Motor neuron (in vitro differentiated cells): Measurements from ENCODE around the gene RFC2. TPM values are rescaled to one million over a fixed set of nuclear protein-coding genes. Genes with fewer than 3 reads are reported as not detected.

Experiments used
- ATAC-seq, 8 experiments: fragments of 200-7000 bp; cut with Tn5 transposase; replicated peaks in 6 of 8; 2 replicates each; pipeline ENCODE4 v1.8.0; 2021; ENCODE audit warnings: mild to moderate bottlenecking in 8 of 8, moderate library complexity in 8 of 8
- H3K27ac ChIP-seq, 2 donors: fragments of 250-450 bp; sonication (Bioruptor Pico); 2 replicates each; pipeline ENCODE4 v1.9.0; 2021; ENCODE audit warnings: antibody characterized with exemption in 2 of 2, mild to moderate bottlenecking in 2 of 2, moderate library complexity in 1 of 2
- H3K4me1 ChIP-seq, 2 donors: fragments of 250-450 bp; sonication (Bioruptor Pico); replicated peaks in 1 of 2; 2 replicates each; pipeline ENCODE4 v1.6.1; 2021; ENCODE audit warnings: antibody characterized with exemption in 2 of 2, mild to moderate bottlenecking in 2 of 2, moderate library complexity in 1 of 2
- H3K4me3 ChIP-seq, 5 donors: fragments of 250-450 bp; sonication (Bioruptor Pico); 2 replicates each; pipeline ENCODE4 v1.9.0; 2021; ENCODE audit warnings: antibody characterized with exemption in 5 of 5, mild to moderate bottlenecking in 5 of 5, moderate library complexity in 4 of 5
- WGBS, 10 experiments: fragments of 450-650 bp; shearing (Covaris generic); methylation state at CpG; one replicate each; pipeline ENCODE4 v1.0.0; 2022; 5-methylcytosine and 5-hydroxymethylcytosine counted together
- in situ Hi-C, 9 experiments: fragments of 400-800 bp; cut with MboI; loops; one replicate each; pipeline ENCODE4 v1.15.0; 2021; ENCODE audit warnings: low sequenced_read_pairs in 9 of 9, low pct_unique_long_range_greater_than_20kb in 2 of 9; ENCODE audit not compliant: unreplicated experiment in 9 of 9
- total RNA-seq, 8 experiments: library from RNA; unstranded; fragments of 300-600 nt; gene quantifications; 2 replicates each; pipeline versions ENCODE4 v1.2.3 to v1.2.4, GENCODE V29; 2022

Gene RFC2
- total RNA-seq, 8 experiments from 2014 or later = 10.3 to 53.0 (median 18.7) TPM

- Histone ChIP-seq H3K4me3 (no peak overlapping the region), H3K27ac (no peak overlapping the region), H3K4me1 (peaks cover 0 to 2% of the 10 kb centered on the region in 2 donors)
- peak in 3 of 8 experiments; percentile 64 to 71 (median 69) for ATAC-seq
- WGBS, 10 experiments = 50 to 100% (median 85%) methylated on average over 1 to 6 of the region's 11 CpGs; no CpG with 5 or more reads in 2 of the 10 experiments
- in situ Hi-C loops = loop anchor here in 1 of 9 experiments (25.0 kb wide), 1 partner anchor 326 kb away; the partner anchor contains the start of gene TMEM270
These were observed 66.1 kb downstream of the RFC2 start for GRCh38 chr7:74187915-74188675.

GRCh38 chr7:74185636-74186035 is 68.6 kb downstream of the RFC2 start:
- 9 to 73% (median 63%) methylated on average over 3 to 5 of the region's 5 CpGs for WGBS, 10 experiments
- H3K4me3 ChIP-seq = no peak overlapping the region
- H3K27ac ChIP-seq = no peak overlapping the region
- in situ Hi-C loops = loop anchor here in 1 of 9 experiments (25.0 kb wide), 1 partner anchor 323 kb away; the partner anchor contains the start of gene TMEM270
- peaks cover 0 to 2% of the 10 kb centered on the region in 2 donors for H3K4me1 ChIP-seq
- no peak for ATAC-seq

- in situ Hi-C loops = loop anchor here in 1 of 9 experiments (25.0 kb wide), 1 partner anchor 323 kb away; the partner anchor contains the start of gene TMEM270
- peaks cover 0 to 2% of the 10 kb centered on the region in 2 donors for H3K4me1 ChIP-seq
- no peak overlapping the region for H3K4me3 ChIP-seq
- H3K27ac ChIP-seq = no peak overlapping the region
- ATAC-seq = no peak
- 53 to 100% (median 97%) methylated on average over 1 to 6 of the region's 6 CpGs for WGBS, 10 experiments
These were observed 69.2 kb downstream of the RFC2 start for GRCh38 chr7:74185016-74185415.

- 65 to 96% (median 84%) methylated on average over 1 to 7 of the region's 7 CpGs for WGBS, 10 experiments
- no peak overlapping the region for H3K4me3 ChIP-seq
- peaks cover 0 to 4% of the 10 kb centered on the region in 2 donors for H3K4me1 ChIP-seq
- H3K27ac ChIP-seq = no peak overlapping the region
- ATAC-seq = peak in 6 of 8 experiments; percentile 10 to 95 (median 92)
- in situ Hi-C loops = loop anchor here in 1 of 9 experiments (25.0 kb wide), 1 partner anchor 322 kb away; the partner anchor contains the start of gene TMEM270
These were observed 70.3 kb downstream of the RFC2 start for GRCh38 chr7:74183653-74184450.

GRCh38 chr7:74183142-74183541 is 71.1 kb downstream of the RFC2 start:
- peak in 6 of 8 experiments; percentile 3 to 26 (median 23) for ATAC-seq
- no peak overlapping the region for H3K27ac ChIP-seq

GRCh38 chr7:74182453-74183090 is 71.6 kb downstream of the RFC2 start:
- in situ Hi-C loops = loop anchor here in 1 of 9 experiments (25.0 kb wide), 1 partner anchor 320 kb away; the partner anchor contains the start of gene TMEM270
- 38 to 100% (median 87%) methylated on average over 1 to 5 of the region's 6 CpGs; no CpG with 5 or more reads in 2 of the 10 experiments for WGBS, 10 experiments
- peaks cover 8 to 12% of the 10 kb centered on the region in 2 donors for H3K4me1 ChIP-seq
- peak in 2 of 8 experiments; percentile 9 to 12 for ATAC-seq
- H3K27ac ChIP-seq = no peak overlapping the region
- H3K4me3 ChIP-seq = no peak overlapping the region

More at GRCh38 chr7:74183142-74183541, 71.1 kb downstream of the RFC2 start:
- H3K4me3 ChIP-seq = no peak overlapping the region
- in situ Hi-C loops = loop anchor here in 1 of 9 experiments (25.0 kb wide), 1 partner anchor 321 kb away; the partner anchor contains the start of gene TMEM270
- H3K4me1 ChIP-seq = peaks cover 4 to 11% of the 10 kb centered on the region in 2 donors
- WGBS, 10 experiments = 20 to 100% (median 81%) methylated on average over 1 to 3 of the region's 3 CpGs; no CpG with 5 or more reads in 1 of the 10 experiments

- peaks cover 10 to 18% of the 10 kb centered on the region in 2 donors for H3K4me1 ChIP-seq
- WGBS, 10 experiments = 40 to 100% (median 73%) methylated on average over 1 to 4 of the region's 5 CpGs; no CpG with 5 or more reads in 2 of the 10 experiments
- no peak for ATAC-seq
- no peak overlapping the region for H3K4me3 ChIP-seq
- H3K27ac ChIP-seq = no peak overlapping the region
- in situ Hi-C loops = loop anchor here in 1 of 9 experiments (25.0 kb wide), 1 partner anchor 320 kb away; the partner anchor contains the start of gene TMEM270
These were observed 72.4 kb downstream of the RFC2 start for GRCh38 chr7:74181821-74182220.

Other genes with a start within 250 kb of the RFC2 start
- 1 to 10 TPM in 6 of 8 experiments, under 1 TPM in 2; 0.69 to 7.7 (median 2.0) TPM for gene ELN, start 226.2 kb downstream of the RFC2 start, total RNA-seq
- 10 to 100 TPM; 25.7 to 64.5 (median 34.1) TPM for gene LIMK1, start 170.6 kb downstream of the RFC2 start, total RNA-seq
- gene EIF4H, start 80.0 kb downstream of the RFC2 start, total RNA-seq = 100 to 1,000 TPM; 203 to 351 (median 241) TPM
- 1 to 10 TPM in 4 of 8 experiments, under 1 TPM in 4; 0.64 to 1.8 (median 1.1) TPM for gene LAT2, start 44.4 kb downstream of the RFC2 start, total RNA-seq
- gene CLIP2, start 35.0 kb upstream of the RFC2 start, total RNA-seq = 10 to 100 TPM; 11.3 to 51.8 (median 32.7) TPM
- 10 to 100 TPM in 7 of 8 experiments, 1 to 10 TPM in 1; 6.7 to 35.0 (median 24.3) TPM for gene GTF2IRD1, start 199.5 kb upstream of the RFC2 start, total RNA-seq